Stimulated activated CD8-positive, alpha-beta memory T cell treated with anti-CD3 and anti-CD28 coated beads, Interleukin-12 subunit alpha, Interleukin-12 subunit beta, amount 100 ng/mL, for 24 hours (primary cell): Measurements from ENCODE around the gene TRA2A.
"Not testable (repeated sequence)": the region's sequence is repeated elsewhere in the genome, so short reads cannot be mapped to it uniquely, and the experiment has no call there.

Experiments
- DNase-seq: peaks from one replicate; pipeline ENCODE4 v3.0.0-alpha.2; 2020; ENCODE audit errors: extremely low read depth

The TRA2A gene

GRCh38 chr7:23494009-23494408 lies 37.8 kb downstream of the TRA2A start:
- DNase-seq = no peak

GRCh38 chr7:23491502-23491901 lies 40.3 kb downstream of the TRA2A start:
- DNase-seq = no peak

- DNase-seq = no peak
Measured at GRCh38 chr7:23490357-23491135, 41.2 kb downstream of the TRA2A start.

DNA sequence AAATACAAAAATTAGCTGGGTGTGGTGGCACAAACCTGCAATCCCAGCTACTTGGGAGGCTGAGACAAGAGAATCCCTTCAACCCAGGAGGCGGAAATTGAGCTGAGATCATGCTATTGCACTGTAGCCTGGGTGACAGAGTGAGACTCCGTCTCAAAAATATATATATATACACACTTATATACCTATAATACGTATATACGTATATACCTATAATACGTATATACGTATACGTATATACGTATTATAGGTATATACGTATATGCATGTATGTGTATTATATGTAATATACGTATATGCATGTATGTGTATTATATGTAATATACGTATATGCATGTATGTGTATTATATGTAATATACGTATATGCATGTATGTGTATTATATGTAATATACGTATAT lies 43.1 kb downstream of the TRA2A start:
- DNase-seq = not testable (repeated sequence)

DNA sequence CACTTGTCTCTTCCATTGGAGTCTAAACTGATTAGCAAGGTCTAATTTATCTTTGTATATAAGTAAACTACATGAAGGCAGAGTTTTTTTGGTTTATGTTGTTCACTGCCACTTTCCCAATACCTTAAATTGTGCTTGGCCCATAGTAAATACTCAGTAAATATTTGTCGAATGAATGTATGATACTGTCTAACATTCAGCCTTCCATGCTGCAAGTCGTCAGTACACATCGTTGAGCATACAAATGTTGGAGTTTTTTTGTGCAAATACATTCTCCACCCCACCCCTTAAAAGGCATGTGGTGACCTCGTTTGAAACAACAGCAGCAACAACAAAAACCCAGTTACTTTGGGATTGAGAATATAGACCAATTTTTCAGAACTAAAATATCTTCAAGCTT lies 44.1 kb downstream of the TRA2A start:
- no peak for DNase-seq

DNA sequence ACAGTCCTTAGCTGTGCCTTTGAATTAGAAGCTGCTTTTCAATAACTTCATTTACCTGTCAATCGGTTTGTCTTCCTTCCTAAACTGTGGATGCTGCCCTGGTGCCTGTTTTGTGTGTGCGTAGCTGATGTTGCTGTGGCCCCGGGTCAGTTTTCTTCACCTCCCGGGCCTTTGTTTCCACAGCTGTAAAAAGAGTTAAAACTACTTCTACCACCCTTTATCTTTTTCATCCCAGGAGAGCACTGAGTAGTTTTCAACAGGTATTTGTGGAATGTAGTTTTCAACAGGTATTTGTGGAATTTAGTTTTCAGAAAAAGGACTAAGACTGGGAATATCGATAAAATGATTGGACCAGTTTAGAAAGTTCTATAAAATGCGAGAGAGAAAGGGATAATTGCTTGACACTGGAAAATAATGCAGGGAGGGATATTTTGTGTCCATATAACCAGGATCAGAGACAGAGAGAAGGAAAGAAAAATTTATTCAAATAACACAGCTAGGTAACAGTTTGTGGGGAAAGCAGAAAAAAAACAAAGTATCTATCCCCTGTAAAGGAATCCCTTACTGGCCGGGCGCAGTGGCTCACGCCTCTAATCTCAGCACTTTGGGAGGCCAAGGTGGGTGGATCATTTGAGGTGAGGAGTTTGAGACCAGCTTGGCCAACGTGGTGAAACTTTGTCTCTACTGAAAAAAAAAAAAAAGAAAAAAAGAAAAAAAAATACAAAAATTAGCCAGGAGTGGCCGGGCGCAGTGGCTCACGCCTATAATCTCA lies 45.6 kb downstream of the TRA2A start:
- DNase-seq = no peak

DNA sequence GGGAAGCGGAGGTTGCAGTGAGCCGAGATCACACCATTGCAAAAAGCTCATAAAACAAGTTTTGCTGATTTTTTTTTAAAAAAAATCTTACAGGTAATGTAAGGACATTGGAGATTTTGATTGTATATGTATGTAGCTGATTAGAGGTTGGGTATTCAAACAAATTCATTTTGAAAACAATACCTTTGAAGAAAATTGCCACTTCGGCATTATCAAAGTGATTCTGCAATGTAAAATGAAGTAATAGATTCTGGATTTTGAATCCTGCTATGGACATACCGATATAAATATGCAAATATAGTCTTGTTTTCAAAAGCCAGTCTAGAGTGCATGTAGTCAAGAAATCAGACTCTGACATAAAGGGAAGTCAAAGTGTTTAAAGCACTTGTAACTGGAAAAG lies 49.1 kb downstream of the TRA2A start:
- no peak for DNase-seq

- no peak for DNase-seq
Measured at GRCh38 chr7:23477962-23478866, 53.6 kb downstream of the TRA2A start.

DNA sequence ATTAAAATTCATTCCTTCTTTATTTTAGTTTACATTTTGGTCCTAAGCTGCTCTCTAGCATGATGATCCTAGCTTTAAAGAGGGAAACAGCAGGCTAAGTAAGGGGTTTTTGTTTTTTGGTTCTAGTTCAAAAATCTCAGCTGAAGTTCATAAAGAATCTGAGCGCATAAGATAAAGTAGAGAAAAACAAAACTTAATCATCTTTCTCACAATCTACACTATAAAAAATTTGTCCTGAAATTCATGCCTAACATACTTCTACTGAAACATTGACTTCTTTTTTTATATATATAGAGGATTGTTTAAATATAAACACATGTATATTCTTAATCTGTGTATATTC lies 54.7 kb downstream of the TRA2A start:
- DNase-seq = no peak

DNA sequence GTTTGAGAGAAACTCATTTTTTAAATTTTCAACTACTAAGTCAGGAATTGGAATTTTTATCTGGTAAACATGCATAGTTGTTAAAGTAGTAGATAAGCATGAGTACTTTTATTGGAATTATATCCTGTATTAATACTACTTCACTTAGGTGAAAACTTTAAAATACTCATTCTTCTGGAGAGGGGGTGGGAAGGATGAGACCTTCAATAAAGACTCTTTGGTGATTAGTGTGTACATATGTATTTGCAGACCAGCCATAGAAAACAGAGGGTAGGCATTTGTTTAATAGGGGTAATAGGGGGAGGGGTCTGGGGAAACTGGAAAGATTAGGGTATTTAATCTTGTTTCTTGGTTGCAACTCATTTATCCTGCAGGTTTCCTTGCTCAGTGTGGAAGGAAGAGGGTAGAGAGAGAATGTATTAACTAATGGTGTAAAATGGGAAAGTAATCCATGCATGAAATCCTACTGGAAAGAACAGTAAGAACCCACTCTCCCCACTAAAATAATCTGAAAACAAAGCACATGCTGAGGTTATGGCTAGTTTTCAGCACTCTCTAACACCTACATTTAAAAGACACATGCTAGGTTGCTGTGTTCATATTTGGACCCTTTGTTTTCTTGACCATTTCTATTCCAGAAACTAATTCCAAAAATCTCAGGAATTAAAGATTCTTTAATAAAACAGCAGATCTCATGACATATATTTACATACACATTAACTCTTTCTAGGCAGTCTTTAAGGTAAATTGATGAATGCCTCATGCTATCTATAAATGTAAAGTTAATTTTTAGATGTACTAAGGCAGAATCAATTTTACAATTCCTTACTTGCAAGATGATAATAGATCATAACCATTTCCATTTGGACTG lies 55.3 kb downstream of the TRA2A start:
- no peak for DNase-seq

GRCh38 chr7:23475576-23475839 lies 56.3 kb downstream of the TRA2A start:
- DNase-seq = no peak

- DNase-seq = no peak
Measured at GRCh38 chr7:23474829-23475575, 56.8 kb downstream of the TRA2A start.

DNA sequence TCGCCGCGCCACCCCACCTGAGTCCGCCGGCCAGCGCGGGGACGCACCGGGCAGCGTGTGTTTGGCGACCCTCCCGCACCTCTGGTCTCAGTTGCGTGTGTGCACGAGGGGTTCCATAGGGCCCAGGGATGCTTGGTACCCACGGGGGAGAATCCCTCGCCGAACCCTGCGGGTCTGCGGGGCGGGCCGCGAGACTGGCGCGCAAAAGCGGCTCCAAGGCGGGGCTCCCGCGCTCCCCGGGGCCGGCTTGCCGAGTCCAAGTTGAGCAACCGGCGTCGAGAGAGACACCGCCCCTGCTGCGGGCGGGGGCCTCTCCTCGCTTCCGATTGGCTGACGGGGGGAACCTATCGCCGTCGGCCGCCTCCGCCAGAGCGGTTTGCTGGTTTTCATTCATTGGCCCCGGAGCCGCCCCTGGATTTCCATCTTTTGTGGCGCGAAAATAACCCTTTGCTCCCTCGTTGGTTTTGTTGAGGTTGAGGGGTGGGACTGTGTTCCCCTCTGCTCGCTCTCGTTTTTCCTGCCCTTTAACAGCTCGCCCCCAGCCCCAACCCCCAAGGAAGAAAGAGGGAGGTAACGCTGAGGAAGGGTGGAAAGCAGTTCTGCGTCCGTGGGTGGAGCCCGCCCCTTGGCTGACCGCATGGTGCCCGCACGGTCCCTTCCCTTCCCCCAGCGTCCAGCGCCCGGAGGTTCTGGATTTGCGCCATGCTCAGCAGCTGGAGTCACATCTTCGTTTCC lies 57.5 kb downstream of the TRA2A start:
- DNase-seq = peak; percentile 39

GRCh38 chr7:23473844-23474093 lies 58.0 kb downstream of the TRA2A start:
- no peak for DNase-seq

- DNase-seq = no peak
Measured at GRCh38 chr7:23472956-23473843, 58.6 kb downstream of the TRA2A start.

GRCh38 chr7:23472556-23472955 lies 59.2 kb downstream of the TRA2A start:
- no peak for DNase-seq

GRCh38 chr7:23472046-23472445 lies 59.7 kb downstream of the TRA2A start:
- no peak for DNase-seq

DNA sequence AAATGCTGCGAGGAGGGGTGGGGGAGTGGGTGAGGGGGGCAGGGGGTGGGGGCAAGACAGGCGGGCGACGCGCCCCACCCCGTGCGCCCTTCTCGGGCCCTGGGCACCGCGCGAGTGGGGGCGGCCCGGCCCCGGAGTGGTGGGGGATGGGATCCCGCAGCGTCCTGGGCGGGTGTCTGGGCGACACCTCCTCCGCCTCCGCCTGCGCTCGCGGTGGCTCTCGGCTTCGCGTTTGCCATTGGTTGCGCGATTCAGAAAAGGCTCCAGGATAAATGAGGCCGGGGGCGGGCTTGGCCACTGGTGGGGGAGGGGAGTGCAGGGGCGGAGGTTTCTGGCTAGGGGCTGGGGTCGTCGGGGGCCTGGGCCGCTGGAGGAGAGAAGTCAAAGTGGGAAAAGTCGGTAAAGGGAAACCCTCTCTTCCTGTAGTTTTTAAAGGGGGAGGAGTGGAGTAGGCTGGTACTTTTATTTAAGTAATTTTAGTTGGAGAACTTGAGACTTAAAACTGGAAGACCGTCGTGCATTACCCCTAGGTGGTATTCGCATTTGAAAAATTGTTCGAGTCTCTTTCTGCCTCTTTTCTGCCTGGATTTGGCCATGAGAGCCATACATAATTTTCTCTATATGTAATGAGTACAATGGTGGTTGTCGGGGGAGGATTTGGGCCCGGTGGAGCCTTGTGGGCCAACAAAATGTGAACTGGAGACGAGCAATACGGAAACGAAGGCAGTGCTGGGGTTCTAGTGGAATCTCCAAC lies 60.5 kb downstream of the TRA2A start:
- no peak for DNase-seq
